KG1 (cell line): Measurements from ENCODE around the gene CHGA.

Experiments used
- DNase-seq: peaks from one replicate; lab custom pipeline; 2025; lab: John Stamatoyannopoulos, UW

CHGA gene

DNA sequence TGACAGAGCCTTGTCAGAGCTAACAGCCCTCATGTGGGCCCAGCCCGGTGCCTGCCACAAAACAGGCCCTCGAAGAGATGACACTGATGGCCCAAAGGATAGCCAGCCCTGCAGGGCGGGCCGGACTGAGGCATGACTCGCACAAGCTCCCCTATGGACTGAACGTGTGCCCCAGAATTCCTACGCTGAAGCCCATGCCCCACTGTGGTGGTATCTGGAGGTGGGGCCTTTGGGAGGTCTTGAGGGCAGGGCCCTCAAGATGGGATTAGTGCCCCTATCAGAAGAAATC is 38.6 kb downstream of the CHGA start:
- no peak for DNase-seq

DNA sequence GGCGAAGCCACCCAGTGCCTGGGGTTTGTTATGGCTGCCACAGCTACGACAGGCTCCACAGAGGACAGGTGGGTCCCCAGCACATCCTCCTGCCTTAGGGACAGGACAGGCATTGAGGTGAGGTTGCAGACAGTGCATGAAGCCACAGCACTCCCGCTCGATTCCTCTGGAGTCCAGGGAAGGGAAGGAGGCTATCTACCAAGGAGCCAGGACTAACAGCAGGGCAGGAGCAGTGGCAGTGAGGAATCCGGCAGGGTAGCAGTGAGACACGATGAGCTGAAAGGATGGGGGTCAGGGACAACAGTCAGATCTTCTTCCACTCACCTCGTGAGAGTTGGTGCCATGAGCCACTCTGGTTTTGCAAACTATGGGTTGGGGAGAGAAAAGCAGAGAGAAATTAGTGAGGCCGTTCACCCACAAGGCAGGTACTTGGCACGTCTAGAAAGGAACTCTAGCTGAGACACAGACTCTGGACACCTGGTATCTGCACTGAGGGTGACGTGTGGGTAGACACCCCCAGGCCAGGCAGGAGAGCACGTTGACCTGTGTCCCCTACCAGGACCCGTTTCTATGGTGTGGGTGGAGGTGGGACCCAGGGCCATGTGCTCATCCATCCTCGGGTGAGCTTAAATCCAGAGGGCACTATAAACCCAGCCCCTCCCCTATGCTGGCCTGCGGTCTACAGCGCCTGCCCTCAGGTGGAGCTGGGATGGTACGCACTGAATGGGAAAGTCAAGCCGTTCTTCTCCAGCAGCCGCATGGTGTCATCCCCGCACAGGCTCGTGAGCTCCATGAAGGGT is 39.3 kb downstream of the CHGA start:
- DNase-seq, result no peak

DNA sequence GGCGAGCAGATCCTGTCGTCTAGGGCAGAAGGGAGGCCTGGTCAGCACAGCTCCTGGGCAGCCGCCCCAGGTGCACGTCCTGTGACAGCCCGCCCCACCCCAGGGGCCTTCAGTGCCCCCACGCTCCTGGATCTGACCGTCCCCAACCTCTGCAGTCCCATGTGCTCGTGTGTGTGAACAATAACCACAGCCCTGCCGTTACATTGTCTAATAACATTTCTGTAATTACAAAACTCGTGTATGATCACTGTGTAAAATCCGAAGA is 39.8 kb downstream of the CHGA start:
- no peak for DNase-seq

DNA sequence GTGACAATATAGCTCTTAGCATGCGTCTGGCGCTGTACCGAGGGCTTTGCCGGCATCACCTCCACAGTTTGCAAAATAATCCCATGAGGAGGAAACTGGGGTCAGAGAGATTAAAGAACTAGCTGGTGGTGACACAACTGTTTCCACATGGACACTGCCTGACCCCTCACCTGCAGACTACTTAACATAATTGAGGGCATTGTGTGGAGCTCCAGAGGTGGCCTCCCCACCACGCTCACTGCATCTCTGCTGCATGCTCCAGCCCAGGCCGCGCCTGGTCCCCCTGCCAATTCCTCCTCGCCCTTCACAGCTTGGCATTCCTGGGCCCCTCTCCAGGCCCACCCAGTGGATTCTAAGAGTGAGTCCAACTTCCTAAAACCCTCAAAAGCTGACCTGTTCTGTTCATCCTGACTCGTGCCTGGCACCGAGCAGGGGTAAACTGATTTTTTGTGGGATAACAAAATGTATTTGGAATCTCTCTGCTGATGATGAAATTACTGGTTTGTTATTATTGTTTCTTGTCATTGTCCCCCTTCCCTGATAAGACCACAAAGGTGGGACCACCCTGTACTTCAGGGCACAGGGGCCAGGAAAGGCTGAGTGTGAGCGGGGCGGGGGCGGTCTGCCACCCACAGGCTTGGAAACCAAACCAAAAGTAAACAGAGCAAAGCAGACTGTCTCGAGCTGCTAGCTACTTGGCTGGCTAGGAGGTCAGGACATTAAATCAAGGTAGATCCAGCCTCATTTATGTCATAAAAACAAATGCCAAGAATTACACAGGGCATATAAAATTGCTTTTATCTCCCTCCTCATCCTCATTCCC is 40.6 kb downstream of the CHGA start:
- no peak for DNase-seq

DNA sequence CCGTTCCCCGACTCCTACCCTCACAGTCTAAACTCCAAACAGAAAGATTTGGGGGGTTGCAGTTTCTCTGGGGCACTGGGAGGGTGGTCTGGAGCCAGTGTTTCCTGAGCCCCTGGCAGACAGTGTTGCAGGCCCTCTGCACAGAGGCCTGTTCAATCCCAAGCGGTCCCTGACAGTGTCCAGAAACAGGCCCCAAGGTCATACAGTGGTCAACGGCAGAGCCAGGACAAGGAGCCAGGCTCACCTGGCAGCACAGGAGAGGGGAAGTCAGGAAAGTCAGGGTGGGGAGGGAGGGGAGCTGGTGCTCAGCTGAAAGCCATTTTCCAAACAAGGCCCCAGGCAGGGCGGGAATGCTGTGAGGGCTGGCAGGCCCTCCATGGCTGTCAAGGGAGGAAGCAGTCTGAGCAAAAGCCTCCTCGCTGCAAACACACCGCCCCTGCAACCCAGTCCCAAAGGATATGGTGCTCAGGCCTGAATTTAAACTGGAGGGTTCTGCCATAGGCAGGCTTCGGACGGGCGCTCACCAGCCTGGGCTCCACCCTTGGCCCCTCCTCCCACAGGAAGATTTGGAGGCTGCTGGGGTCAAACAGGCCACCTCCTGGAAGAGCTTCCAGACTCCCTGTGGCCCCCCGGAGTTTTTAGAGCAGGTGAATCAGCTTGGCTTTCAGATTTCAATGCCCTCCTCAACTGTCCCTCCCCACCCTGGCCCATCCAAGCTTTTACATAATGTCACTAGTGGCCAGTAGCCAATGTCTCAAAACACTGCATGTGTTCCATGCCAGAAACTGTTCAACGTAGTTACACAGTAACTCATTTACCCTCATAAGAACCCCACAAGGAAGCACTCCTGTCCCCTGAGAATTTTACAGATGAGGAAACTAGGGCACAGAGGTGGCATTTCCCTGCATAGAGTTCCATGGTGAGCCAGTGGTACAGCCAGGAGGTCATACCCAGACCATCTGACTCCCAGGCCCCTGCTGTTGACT is 41.5 kb downstream of the CHGA start:
- DNase-seq, result no peak

DNA sequence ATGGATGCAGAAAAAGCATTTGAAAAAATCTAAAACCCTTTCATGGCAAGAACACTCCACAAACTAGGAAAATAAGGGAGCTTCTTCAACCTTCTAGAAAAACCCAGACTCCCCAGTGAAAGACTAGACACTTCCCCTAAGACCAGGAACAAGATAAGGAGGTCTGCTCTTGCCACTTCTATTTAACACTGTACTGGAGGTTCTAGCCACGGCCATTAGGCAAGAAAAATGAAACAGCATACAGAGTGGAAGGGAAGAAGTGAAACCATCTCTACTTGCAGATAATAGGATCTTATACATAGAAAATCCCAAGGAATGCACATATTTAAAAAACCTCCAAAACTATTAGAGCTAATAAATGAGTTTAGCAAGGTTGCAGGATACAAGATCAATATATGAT is 42.3 kb downstream of the CHGA start:
- no peak for DNase-seq

DNA sequence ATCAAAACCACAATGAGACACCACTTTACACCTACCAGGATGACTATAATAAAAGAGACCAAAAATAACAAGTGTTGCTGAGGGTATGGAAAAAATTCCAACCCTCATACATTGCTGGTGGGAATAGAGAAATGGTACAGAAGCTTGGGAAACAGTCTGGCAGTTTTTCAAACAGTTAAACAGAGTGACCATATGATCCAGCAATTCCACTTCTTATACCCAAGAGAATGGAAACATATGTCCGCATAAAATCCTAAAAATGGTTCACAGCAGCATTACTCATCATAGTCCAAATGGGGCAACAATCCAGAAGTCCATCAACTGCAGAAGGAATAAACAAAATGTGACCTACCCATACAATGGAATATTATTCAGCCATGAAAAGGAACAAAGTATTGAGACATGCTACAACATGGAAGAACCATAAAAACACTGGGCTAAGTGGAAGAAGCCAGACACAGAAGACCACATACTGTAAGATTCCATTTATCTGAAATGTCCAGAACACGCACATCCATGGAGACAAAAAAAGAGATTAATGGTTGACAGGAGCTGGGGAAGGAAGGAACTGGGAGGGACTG is 44.5 kb downstream of the CHGA start:
- no peak for DNase-seq

DNA sequence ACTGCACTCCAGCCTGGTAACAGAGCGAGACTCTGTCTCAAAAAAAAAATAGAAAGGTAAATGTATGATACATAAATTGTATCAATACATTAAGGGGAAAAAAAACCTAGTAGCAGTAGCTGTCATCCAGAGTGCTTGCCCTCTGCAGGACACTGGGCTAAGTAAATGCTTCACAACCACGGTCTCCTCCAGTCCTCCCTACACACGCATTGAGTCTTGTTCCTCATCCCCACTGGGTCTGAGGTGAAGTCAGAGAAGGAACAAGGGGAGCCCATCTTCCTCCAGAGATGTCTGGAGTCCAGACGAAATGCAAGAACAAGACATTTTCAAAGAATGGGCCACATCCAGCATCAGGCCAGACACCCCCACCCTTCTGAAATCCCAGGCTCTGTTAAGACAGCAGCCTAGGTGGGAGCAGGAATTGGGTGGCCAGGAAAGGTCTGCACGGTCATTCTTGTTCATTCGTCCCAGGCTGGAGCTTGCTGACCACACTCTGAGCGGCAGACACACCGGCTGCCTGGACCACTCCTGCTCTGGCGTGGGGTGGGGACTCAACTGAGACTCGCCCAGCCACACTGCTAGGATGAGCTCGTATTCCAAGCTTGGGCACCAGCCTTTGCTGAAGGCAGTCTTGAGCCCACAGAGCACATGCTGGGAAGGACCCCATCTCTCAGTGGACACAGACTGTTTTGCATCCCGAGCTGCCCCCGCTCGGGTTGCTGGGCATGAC is 45.5 kb downstream of the CHGA start:
- no peak for DNase-seq

DNA sequence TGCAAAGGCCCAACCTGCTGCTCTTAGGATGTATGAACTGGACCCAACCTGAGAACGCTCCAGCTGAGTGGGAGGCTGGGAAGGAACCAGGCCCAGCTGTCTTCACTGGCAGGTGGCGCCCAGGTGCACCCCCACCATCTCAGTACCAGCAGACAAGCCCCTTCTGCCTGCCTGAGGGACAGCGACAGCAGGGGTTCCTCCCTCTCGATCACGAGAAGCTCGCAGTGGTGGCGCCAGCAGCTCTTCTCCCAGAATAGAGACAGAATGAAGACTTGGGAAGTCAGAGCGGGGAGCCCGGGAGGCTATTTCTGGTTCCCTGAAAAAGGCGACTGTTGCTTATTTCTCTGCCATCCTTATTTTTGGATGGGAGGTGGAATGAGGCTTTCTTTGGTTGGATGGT is 46.5 kb downstream of the CHGA start:
- DNase-seq, result no peak

DNA sequence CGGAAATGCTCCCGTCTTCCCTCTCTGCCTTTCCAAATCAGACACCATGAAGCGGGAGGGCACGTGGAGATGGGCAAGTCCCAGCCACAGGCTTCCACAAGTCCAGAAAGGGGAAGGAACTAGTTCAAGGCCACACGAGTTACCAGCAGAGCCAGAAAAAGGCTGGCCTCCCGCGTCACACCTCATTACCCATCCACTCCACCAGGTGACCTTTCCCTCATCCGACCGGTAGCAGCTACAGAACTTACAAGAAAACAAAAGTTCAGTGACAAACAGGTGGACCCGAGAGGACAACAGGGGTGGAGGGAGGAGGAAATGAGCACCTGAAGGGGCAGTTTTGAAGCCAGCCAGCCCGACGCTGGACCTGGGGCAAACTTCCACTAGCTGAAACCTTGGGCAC is 46.9 kb downstream of the CHGA start:
- no peak for DNase-seq

DNA sequence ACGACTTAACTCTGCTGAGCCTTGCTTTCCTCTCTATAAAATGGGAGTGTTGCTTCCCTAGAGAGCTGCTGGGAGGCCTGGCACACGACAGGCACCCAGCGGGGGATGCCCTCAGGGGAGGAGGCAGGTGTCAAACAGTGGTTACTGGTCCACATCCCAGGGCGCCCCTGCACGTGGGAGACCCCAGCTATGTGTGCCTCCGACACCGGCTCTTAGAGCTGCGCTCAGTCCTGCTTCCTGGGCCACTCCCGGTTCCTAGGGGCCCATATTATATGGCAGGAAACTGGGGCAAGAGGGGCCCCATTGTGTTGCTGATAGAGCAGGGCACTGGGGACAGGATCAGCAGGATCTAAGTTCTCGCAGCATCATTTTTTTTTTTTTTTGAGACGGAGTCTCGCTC is 47.3 kb downstream of the CHGA start:
- DNase-seq, result no peak

DNA sequence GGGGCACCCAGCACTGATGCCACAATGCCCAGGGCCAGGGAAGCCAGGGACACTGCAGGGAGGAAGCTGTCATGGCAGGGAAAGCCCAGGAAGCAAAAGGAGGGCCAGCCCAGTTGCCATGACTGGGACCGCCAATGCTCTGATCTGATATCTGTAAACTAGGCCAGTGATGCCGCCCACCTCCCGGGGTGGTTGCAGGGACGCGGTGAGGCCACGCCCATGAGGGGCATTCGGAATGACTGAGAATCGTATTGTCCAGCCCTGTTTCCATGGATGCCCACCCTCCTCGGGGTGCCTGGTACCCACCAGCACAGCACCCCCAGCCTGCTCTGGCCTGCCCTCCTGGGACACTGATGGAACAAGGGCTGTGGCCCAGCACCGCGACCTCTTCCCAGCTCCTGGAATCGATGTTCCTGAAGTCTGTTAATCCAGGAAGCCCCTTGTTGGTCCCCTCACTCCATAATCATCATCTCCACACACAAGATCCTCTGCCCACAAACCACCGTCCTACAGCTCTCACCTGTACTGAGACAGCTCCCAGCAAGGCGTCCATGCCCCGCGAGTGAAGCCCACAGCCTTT is 48.7 kb downstream of the CHGA start:
- DNase-seq, result no peak

DNA sequence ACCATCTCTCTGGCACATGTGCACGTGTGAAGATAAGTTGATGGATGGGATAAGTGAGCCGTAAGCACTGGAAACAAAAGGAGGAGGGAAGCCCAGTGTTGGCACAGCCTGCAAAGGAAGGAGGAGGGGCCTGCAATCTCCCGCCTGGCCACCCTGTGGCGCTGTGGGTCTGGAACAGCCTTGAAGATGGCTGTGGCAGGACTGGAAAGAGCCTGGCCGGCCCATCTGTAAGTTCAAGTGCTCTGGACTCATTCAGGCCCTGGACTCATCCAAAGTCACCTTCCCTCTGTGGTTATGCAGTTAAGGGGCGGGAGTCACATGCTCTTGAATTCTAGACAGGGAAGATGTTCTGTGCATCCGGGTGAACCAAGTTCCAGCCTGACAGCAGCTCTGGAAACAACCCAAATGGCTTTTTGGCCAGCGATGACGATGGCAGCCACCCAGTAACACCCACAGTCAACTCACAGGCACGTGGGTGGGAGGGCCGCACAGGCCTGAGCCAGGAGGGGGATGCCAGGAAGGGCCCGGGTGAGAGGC is 50.4 kb downstream of the CHGA start:
- no peak for DNase-seq

DNA sequence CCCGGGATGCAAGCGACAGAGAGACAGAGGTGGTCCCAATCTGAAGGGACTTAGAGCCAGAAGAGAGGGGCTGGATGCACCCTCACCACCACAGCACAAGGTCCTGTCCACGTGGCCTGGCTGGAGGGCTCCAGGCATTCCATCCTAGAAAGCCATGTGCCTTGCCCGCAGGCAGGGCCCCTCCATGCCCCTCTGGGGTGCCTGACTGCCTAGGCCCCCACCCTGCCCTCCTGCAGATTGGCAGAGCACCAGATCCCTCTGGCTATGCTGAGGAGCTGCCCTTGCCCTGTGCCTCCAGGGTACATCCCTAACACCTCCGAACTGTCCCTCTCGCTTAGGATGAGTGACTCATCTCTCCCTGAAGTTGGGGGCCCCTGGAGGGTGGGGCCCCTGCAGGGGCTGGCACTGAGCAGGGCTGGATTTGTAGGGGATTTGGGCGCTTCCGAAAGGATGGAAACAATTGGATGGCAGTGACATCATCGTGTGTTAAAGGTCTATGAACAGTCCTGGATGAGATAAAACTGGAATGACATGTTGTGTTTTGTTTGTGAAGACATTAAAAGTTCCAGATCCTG is 50.9 kb downstream of the CHGA start:
- DNase-seq, result no peak

DNA sequence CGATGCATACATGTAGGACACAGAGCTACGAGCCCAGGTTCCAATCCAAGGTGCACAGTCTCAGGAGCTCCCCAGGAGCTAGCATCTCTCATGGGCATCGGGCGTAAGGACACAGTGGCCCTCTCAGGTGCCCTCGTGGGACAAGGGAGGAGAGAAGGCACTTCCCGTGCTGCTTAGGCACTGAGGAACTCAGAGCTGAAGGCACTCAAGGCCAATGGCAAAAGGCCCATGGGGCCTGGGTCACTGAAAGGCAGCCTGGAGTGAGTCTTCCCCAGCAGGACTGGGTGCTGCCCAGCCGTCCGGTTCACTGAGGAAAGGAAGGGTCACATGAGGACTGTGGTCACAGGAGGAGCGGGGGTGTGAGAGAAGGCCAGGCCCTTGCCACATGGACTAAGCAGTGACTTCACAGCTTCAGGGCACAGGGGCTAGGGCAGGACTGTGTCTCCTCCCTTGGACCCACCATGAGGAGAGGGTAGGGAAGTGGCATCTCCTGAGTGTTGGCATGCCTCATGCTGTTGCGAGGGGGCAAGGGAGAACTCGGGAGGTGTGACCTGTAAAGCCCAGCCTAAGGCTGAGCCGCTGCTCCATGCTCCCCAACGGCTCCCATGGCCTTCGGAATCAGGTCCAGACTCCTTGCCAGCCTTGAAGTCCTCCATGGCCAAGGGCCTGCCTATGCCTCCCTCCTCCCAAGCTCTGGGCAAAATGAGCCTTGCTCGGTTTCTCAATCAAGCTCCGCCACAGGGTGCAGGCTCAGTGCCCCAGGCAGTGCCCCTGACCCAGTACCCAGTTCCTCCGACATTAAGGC is 51.8 kb downstream of the CHGA start:
- no peak for DNase-seq

DNA sequence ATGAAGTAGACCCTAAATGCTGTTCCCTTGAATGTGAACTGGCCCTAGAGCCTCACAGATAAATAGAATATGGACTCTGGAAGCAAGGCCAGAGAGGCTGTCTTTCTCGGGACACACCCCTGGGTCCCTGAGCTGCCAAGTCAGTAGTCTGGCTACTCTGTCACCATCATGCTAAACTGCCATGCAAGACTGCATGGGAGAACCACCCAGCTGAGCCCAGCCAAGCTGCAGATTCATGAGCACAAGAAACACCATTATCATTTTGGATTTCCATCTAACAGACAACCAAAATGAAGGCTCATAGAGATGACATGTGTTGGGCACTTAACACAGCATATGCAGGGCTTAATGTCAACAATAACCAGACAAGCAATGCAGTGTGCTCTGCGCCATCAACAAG is 53.3 kb downstream of the CHGA start:
- no peak for DNase-seq

DNA sequence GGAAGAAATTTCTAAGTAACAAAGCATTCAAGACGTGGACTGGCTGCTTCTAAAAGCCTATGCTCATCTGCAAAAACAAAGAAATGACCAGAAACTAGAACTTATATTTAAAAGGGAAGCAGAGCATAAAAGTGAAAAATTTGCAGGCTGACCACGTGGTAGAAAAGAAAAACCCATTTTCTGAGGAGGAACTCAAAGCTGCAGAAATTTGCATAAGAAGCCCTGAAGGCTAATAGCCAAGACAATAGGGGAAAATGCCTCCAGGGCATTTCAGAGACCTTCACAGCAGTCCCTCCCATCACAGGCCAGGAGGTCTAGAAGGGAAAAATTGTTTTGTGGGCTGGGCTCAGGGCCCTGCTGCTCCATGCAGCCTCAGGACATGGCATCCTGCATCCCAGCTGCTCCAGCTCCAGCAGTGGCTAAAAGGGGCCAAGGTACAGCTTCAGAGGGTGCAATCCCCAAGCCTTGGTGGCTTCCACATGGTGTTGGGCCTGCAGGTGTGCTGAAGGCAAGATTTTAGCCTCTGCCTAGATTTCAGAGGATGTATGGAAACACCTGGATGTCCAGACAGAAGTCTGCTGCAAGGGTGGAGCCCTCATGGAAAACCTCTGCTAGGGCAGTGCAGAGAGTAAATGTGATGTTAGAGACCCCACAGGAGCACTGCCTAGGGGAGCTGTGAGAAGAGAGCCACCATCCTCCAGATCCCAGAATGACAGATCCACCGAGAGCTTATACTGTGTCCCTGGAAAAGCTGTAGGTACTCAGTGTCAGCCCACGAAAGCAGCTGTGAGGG is 55.5 kb downstream of the CHGA start:
- DNase-seq, result no peak

DNA sequence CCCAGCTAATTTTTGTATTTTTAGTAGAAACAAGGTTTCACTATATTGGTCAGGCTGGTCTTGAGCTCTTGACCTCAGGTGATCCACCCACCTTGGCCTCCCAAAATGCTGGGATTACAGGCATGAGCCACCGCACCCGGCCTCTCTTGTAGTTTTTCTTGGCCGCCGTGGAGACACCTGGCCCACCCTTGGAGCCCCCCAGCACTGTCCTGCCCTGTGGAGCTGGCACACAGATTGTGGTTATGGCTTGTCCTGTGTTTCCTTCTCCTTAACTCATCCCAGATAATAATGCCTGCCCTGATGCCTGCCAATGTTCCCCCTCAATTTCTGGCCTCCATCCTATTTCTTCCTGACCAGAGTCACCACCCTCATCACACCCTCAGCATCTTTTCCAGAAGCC is 57.9 kb downstream of the CHGA start:
- DNase-seq, result no peak

DNA sequence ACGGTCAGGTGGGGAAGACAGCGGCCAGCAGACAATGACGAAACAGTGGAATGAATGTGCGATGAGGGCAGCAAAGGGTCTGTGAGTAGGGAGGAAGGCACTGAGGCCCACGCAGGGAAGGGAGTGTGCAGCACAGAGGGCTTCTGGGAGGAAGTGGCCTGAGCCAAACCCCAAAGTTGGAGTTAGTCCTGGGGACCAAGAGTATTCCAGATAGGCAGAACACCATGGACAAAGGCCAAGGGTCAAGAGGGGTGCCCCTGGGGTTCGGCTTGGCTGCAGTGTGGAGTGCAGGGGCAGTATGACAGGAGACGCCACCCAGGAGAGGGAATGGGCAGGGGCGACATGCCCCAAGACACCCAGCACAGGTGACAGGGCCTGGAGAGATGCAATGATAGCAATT is 58.8 kb downstream of the CHGA start:
- no peak for DNase-seq
